GM18505 (cell line): ENCODE data around the gene SLC35F3.

Experiments
- ATAC-seq: cut with Tn5 transposase; IDR thresholded peaks from one replicate; pipeline ENCODE4 v1.9.1; 2021; ENCODE audit not compliant: unreplicated experiment
- POLR2A ChIP-seq: IDR thresholded peaks from 4 replicates; pipeline ENCODE4 v1.6.1; 2011; ENCODE audit warnings: borderline replicate concordance; ENCODE audit not compliant: insufficient read depth, insufficient read length; ENCODE audit errors: extremely low read depth

Gene SLC35F3

DNA sequence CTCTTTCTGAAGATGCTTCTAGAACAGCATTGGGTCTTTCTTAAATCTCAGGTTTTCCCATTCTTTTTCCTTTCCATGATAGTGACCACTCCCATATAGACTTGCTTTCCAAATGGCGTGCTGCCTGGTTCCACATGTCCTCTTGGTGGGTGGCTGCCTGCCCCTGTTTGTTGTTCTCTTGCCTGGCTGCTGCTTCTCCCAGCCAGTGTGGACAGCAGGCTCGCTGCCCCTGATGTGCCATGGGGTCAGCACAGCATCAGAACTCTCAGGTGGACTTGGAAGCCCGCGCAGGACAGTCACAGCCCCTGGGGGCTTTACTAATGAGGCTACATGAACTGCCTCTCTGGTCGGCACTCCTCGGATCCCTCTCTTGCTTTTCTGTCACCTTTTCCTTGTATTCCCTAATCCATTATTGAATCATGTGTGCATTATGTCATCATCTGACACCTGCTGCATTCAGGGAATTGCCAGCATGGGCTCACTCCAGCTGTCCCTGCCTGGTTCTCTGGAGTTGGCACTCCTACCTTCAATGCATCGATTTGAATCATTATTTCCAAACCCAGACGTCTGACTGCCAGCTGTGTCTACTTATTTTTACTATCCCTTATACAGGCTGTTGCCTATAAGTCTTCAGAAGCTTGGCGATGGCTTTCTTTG lies 368.3 kb downstream of the SLC35F3 start:
- no peak for TF ChIP-seq POLR2A
- no peak for ATAC-seq

DNA sequence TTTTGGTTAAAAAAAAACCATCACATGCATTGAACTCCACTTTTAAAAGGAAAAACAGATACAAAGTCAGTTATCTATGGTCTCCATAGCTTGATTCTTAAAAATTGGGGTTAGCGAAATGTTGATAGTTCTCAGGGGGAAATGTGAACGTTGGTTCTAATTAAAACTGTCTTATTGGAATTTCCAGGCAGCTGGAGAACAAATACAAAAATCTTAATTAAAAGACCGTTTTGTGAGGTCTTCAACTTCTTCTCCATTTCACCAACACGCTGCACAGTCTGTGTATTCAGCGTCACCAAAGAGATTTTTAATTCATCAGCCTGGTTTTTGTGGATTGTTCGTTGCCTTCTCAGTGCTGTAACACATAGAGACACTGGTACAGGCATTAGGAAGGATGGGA lies 369.5 kb downstream of the SLC35F3 start:
- no peak for TF ChIP-seq POLR2A
- ATAC-seq: no peak

DNA sequence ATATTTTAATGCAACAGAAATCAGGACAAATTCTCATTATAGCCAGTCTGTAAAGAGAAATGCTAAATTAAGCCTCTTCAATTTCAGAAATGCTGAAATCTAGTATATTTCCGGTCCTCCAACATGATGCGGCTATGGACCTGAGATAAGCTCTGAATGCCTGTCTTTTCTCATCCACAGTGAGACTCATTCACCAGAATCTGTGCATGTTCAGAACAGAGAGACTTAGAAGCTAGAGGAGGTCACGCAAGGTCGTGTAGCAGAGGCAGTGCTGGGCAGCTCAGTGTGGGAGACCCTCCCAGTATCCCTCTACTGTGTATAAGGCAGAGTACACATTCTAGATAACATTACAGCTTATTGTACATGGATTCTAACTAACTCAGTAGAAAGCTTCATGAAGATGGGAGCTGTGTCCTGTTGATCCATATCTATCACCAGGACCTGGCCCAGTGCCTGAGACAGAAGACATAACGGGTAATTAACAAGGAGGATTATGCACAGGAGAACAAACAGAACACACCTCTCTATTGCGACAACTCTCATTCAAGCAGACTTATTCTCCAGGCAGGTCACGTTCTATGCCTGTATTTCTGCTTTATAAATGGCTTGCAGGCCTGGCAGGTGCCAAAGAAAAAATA lies 371.8 kb downstream of the SLC35F3 start:
- no peak for TF ChIP-seq POLR2A
- no peak for ATAC-seq

DNA sequence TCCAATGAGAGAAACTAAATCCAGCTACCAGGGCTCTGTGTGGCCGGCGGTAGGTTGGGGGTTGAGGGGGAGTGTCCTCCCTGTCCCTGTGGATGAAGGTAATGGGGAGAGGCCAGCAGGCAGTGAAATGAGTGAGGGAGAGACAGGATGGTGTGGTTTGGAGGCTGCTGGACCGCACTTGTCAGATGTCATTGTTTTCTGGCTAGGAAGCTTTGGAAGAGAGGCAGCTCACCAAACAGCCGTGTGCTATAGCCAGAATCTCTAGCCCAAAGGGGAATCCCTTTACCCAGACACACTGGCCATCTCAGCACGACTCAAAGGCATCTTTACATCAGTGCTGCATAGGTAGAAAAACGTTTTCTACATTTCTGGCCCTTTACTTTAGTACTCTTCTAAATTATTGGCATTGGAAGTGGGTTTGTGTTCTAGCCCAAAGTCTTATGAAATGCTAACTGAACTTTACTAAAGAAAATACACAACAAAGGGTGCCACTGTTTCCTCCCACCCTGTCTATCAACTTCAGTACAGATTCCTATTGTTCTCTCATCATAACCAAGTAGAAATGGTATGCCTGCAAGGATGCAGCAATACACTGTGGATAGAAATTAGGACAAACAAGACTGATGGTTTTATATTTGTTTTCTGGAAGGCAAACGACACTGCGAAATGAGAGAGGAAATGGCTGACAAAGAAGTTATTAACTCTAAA lies 372.8 kb downstream of the SLC35F3 start:
- no peak for ATAC-seq
- TF ChIP-seq POLR2A: no peak

DNA sequence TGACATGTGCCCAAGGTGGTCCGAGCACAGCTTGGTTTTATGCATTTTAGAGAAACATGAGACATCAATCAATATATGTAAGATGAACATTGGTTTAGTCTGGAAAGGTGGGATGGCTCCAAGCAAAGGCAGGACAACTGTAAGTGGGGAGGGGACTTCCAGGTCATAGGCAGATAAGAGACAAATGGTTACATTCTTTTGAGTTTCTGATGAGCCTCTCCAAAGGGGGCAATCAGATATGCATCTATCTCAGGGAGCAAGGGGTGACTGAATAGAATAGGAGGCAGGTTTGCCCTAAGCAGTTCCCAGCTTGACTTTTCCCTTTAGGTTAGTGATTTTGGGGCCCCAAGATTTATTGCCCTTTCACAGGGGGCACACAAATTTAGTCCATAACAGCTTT lies 374.5 kb downstream of the SLC35F3 start:
- ATAC-seq: no peak
- TF ChIP-seq POLR2A: no peak

DNA sequence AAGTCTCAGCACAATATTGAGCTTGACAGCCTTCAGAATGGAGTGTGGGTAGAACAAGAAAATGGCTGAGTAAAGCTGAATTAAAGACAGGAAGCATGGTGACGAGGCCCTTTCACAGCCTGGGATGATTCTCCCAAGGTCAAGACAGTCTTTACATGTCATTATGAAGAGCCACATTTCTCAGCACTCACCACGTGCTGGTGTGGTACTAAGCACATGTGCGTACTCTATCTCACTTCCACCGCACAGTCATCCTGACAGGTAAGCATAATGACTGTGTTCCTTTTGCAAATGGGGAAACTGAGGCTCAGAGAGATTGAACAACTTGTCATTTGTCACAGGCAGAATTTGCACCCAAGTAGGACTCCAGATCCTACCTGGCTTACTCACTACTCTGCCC lies 376.0 kb downstream of the SLC35F3 start:
- TF ChIP-seq POLR2A: no peak
- no peak for ATAC-seq

DNA sequence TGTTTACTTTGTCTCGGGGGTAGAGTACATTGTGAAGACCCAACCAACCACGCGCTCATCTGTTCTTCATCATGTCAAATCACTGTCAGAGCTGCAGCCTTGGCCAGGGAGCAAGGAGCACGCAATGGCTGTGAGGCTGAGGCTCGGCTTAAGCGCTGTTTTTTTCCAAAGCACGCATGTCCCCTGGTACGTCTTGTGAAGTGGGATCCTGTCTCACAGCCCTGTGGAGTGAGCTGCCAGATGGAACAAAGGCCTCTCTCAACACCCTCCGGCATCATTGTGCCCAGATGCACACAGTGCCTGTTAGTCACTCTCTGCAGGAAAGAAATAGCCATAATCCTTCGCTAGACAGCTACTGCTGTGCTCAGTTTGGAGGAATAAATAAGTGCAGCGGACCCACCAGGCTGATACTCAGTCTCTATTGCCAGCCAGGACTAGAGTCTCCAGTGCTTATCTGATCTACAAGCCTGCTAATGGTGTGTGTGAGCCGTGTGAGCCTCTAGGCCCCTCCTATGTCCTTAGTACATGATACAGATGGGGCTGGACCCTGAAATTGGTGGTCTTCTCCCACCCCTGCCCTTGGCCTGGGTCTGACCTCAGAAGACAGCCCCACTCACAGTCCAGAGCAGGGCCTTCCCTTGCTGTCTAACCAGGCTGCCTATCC lies 377.5 kb downstream of the SLC35F3 start:
- ATAC-seq: no peak
- no peak for TF ChIP-seq POLR2A

DNA sequence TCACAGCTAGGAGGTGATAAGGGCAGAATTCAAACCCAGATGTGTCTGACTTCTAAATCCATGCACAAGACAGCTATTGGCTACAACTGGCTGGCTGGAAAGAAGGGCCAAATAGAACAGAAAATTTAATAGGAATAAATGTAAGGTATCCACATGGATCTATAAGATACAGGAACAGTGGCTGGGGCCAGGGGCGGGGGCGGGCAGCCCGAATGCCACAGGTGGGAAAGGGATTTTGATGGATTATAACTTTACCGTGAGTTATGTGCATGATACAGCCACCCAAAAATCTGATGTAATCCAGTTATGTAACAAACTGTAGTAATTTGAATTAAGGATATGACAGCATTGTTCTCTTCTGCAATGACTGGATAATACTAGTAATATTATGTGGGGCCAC lies 381.7 kb downstream of the SLC35F3 start:
- TF ChIP-seq POLR2A: no peak
- no peak for ATAC-seq

DNA sequence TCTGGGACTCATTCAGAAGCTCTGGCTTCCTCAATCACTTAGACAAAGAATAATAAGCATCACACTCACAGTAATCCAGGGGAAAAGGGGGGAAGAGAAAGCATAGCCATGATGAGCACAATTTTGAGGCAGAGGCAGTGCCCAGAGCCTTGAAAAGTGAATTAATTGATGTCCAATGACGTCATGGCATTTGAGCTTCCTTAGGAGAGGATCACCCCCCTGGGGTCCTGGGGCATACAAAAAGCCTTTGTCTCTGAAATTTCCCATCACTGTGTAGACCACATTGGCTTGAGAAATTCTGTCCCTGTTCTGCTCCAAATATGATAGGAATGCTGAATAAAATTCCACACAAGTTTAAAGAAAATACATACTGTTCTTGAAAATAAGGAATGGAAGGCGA lies 384.5 kb downstream of the SLC35F3 start:
- TF ChIP-seq POLR2A: no peak
- ATAC-seq: no peak

DNA sequence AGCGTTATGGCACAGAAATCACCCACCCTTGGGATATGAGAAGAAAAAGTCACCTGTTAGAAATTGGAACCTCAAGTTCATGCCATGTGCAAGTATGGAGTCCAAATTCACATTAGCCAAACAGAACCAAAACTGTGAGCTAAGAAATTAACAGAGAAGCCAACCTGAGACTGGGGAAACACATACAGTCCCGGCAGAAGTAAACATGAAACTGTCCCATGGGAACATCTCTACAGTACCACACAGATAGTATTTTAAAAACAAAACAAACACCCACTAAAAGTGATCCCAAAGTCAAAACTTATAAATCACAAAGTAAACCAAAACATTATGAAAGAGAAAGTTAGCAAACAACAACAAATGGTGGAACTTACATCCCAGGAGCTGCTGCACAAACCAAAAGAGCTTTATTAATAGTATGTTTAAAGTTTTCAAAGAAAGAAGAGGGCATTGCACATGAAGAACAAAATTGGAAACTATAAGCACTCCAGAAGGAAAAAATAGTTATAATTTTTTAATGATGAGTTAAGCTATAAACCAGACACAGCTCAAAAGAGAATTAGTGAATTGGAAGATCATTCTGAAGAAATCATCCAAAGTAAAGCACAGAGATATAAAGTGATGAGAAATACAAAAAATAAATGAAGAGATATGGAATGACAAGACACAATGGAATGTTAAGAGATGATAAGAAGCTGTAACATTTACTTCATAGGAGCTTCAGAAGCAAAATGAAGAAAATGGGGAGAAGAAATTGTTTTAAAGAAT lies 385.2 kb downstream of the SLC35F3 start:
- no peak for ATAC-seq
- TF ChIP-seq POLR2A: no peak

DNA sequence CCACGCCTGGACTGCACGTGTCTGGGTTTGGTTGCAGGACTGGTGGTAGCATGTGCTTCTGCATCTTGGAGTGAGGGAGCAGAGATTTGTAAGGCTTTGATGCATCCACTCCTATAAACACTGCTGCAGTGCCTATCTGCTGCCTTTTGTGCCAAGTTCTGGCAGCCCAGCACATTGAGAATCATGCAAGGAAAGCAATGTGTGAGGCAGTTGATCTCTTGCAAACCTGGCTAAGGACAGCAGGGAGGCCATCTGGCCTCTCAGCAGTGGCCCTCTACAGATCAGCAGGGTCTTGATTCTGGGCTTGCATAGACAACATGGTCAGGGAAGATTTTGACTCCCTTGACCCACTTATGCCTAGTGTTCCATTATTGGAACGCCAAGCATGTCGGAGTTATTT lies 387.5 kb downstream of the SLC35F3 start:
- TF ChIP-seq POLR2A: no peak
- no peak for ATAC-seq

DNA sequence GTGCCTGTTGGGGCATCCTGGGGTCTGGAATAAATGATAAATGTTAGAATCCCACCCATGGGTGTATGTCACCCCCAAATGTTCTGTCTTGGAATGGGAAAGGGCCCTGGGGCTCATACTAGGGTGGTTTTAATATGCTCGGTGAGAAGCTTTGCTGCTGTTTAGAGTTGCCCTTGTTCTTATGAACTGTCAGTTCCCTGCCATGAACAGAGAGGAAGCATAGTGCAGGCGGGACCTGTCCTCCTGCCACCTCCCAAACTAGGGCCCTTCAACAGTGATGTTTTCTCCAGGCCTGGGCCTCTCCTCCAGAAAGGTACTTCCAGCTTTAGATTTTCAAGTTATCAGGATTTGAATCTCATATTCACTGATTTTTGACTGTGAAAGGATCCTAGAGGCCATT lies 388.1 kb downstream of the SLC35F3 start:
- no peak for TF ChIP-seq POLR2A

More for the DNA sequence above, 388.1 kb downstream of the SLC35F3 start:
- no peak for ATAC-seq
